Pancreas (tissue), 10 donors: ENCODE results near the gene ST6GALNAC3. TPM values are rescaled to one million over a fixed set of nuclear protein-coding genes. Genes with fewer than 3 reads are reported as not detected.

ENCODE experiments used
- ATAC-seq, 4 donors: fragments of 200-7000 bp; cut with Tn5 transposase; one replicate each; pipeline versions ENCODE4 v1.8.0 to v1.9.1; 2020; ENCODE audit warnings: mild to moderate bottlenecking in 4 of 4, moderate library complexity in 4 of 4
- DNase-seq, 6 donors: peaks; one replicate each; pipeline ENCODE4 v3.0.0-alpha.2; 2020
- FAIRE-seq: peaks from 2 replicates; lab custom pipeline; 2012; peaks lifted over from hg19 to GRCh38; lab: Jason Lieb, UNC
- H3K27ac ChIP-seq, 4 donors: fragments of 200-600 bp; sonication (generic); 1 replicate in 3 of 4; 2 replicates in 1 of 4; pipeline versions ENCODE4 v1.5.0 to v1.8.0; 2020
- H3K27me3 ChIP-seq, 4 donors: fragments of 200-600 bp; one replicate each; pipeline ENCODE4 v1.8.0; 2021
- H3K36me3 ChIP-seq, 3 donors: fragments of 200-600 bp; sonication (generic) in 1 of 3; one replicate each; pipeline versions ENCODE4 v1.5.0 to v1.8.0; 2020 to 2021
- H3K4me1 ChIP-seq, 3 donors: fragments of 200-600 bp; one replicate each; pipeline ENCODE4 v1.8.0; 2021
- H3K4me3 ChIP-seq, 4 donors: fragments of 200-600 bp; sonication (generic) in 2 of 4; one replicate each; pipeline versions ENCODE4 v1.5.0 to v1.8.0; 2020 to 2021
- H3K9me3 ChIP-seq, 4 donors: fragments of 200-600 bp; one replicate each; pipeline ENCODE4 v1.8.0; 2021
- WGBS, 2 donors: extraction: QIAGEN DNeasy Blood & Tissue Kit; methylation state at CpG; one replicate each; pipeline ENCODE4 v1.1.7; 2013; 5-methylcytosine and 5-hydroxymethylcytosine counted together
- intact Hi-C, 3 donors: fragments of 100-400 bp; cut with DNase I; formaldehyde crosslinking; loops; one replicate each; pipeline versions ENCODE4 v1.11.1 to v1.14.2; 2022
- polyA plus RNA-seq, 2 donors: library from polyadenylated mRNA; stranded (reverse); fragments of 200-250 nt; gene quantifications; one replicate each; pipeline ENCODE4 v1.2.3, GENCODE V29; 2013
- total RNA-seq, 6 donors: library from RNA; stranded (reverse); fragmentation: NEBNext Ultra II Directional in 4 of 6; extraction: Animal tissue kit (Norgen Biotek cat#: 25700) in 4 of 6; gene quantifications; one replicate each; pipeline versions ENCODE4 v1.2.1 to v1.2.4, GENCODE V29; 2021 to 2023
- TF ChIP-seq, protein P1 (sequence below), 4 donors: fragments of 200-600 bp; sonication (generic) in 3 of 4; IDR thresholded peaks; one replicate each; pipeline versions ENCODE4 v1.5.0 to v1.8.0; 2021; ENCODE audit warnings: antibody characterized with exemption in 4 of 4
- donor health status: healthy with polysubstance abuse.
- donor health status: DM: no; HTN: no; CAD: no; lungs with moderate emphysema.
- donor health status: DM: no; HTN: no; CAD: no.
- donor health status: control.
- donor health status: control.
- donor health status: Bipolar disorder and iron deficiency.
- donor health status: DM: yes; HTN: yes; CAD: no.
- donor health status: DM: no; HTN: no; CAD: no.
- donor health status: DM: no; HTN: no; CAD: no.
- donor health status: DM: yes; HTN: yes; CAD: no.

ST6GALNAC3 gene
- total and polyA plus RNA-seq, 8 donors = 0.35 to 2.0 (median 0.80) TPM

DNA sequence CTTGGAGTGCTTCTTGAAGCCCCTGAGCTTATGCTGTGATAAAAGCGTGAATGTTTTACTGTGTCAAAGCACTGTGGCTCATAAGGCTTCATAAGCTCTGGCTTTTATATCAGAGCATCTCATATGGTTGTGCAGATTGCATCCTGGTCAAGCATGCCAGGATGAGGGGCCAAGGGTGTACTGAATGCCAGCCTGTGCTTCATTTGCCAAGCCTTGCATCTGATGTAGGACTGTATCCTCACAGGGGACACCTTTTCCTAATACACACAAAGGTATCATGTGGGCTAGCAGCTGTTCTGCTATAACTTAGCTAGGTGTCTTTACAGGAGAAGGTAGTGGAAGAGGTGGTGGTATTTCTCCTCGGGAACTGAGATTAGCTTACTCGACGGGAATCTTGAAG is 134.7 kb downstream of the ST6GALNAC3 start:
- ATAC-seq = no peak
- no peak for DNase-seq
- Histone ChIP-seq H3K36me3 (no peaks in the 10 kb centered on the region), H3K9me3 (no peaks in the 10 kb centered on the region), H3K27me3 (no peaks in the 10 kb centered on the region), H3K4me3 (no peak overlapping the region), H3K27ac (no peak overlapping the region), H3K4me1 (no peaks in the 10 kb centered on the region)
- TF ChIP-seq, protein P1, sequence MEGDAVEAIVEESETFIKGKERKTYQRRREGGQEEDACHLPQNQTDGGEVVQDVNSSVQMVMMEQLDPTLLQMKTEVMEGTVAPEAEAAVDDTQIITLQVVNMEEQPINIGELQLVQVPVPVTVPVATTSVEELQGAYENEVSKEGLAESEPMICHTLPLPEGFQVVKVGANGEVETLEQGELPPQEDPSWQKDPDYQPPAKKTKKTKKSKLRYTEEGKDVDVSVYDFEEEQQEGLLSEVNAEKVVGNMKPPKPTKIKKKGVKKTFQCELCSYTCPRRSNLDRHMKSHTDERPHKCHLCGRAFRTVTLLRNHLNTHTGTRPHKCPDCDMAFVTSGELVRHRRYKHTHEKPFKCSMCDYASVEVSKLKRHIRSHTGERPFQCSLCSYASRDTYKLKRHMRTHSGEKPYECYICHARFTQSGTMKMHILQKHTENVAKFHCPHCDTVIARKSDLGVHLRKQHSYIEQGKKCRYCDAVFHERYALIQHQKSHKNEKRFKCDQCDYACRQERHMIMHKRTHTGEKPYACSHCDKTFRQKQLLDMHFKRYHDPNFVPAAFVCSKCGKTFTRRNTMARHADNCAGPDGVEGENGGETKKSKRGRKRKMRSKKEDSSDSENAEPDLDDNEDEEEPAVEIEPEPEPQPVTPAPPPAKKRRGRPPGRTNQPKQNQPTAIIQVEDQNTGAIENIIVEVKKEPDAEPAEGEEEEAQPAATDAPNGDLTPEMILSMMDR (IDR thresholded peaks at IDR 0.05) = no peak
- WGBS, 2 donors = 80 to 84% methylated on average over 4 of the region's 4 CpGs
- intact Hi-C loops = no loop called here
- FAIRE-seq = no peak

DNA sequence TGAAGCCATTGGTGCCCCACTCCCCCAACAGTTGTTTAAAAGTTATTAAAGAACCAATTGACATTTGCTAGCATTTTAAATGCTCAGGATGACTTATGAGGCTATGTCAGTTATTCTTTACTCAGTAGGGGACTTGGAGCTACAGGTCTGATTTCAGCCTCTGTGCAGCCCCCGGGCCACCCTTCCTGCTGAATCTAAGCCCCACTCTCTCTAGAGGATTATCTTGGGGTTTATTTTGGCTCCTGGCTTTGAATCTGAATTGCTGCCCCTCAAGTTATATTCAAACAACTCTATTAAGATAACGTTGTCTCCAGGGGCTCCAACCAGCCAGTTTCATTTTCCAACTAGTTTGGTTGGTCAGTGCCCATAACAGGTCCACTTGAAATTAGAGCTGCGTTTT is 135.1 kb downstream of the ST6GALNAC3 start:
- TF ChIP-seq, protein P1 (IDR thresholded peaks at IDR 0.05) = no peak
- no peak for FAIRE-seq
- ATAC-seq = no peak
- Histone ChIP-seq H3K27ac (no peak overlapping the region), H3K4me1 (no peaks in the 10 kb centered on the region), H3K4me3 (no peak overlapping the region), H3K27me3 (no peaks in the 10 kb centered on the region), H3K9me3 (no peaks in the 10 kb centered on the region), H3K36me3 (no peaks in the 10 kb centered on the region)
- 58 to 65% methylated on average over 3 of the region's 3 CpGs for WGBS, 2 donors
- intact Hi-C loops = no loop called here
- DNase-seq = no peak

DNA sequence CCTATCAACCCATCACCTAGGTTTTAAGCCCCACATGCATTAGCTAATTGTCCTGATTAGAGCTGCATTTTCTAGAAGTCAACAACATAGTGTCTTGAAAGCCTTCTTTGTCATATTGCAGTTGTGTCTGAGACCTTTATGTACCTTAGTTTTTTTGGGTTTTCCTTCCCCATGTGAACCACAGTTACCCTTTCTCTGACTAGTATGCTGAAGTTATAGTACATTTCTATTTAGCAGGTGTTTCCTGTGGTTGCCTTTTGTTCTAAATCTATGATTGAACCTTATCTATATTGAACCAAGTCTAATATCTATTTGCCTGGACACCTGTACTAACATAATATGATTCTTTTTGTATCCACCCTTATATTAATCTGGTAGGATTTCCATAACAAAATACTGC is 135.6 kb downstream of the ST6GALNAC3 start:
- Histone ChIP-seq H3K36me3 (no peaks in the 10 kb centered on the region), H3K4me1 (no peaks in the 10 kb centered on the region), H3K27ac (no peak overlapping the region), H3K27me3 (no peaks in the 10 kb centered on the region), H3K9me3 (no peaks in the 10 kb centered on the region), H3K4me3 (no peak overlapping the region)
- intact Hi-C loops = no loop called here
- DNase-seq = no peak
- TF ChIP-seq, protein P1 (IDR thresholded peaks at IDR 0.05) = no peak
- ATAC-seq = no peak
- FAIRE-seq = no peak

DNA sequence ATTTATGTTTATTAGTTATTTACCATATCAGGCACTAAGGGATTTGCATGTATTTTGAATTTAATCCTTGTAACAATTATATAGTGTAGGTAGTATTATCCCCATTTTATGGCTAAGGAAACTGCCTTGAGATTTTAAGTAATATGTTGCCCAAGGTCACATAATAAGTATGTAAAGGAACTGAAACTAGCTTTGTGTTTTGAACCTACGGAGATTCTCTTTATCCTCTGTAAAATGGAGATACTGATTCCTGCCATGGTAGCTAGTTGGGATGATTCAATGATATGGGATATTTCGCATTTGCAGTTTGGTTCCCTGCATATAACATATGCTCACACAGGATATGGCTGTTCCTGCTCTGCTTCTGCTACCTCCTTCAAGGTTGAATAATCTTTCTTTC is 144.3 kb downstream of the ST6GALNAC3 start:
- TF ChIP-seq, protein P1 (IDR thresholded peaks at IDR 0.05) = no peak
- intact Hi-C loops = no loop called here
- ATAC-seq = no peak
- 63 to 86% methylated on average over 2 of the region's 2 CpGs for WGBS, 2 donors
- no peak for DNase-seq
- Histone ChIP-seq H3K27me3 (no peaks in the 10 kb centered on the region), H3K36me3 (no peaks in the 10 kb centered on the region), H3K9me3 (no peaks in the 10 kb centered on the region), H3K4me3 (no peak overlapping the region), H3K27ac (no peak overlapping the region), H3K4me1 (no peaks in the 10 kb centered on the region)
- no peak for FAIRE-seq

DNA sequence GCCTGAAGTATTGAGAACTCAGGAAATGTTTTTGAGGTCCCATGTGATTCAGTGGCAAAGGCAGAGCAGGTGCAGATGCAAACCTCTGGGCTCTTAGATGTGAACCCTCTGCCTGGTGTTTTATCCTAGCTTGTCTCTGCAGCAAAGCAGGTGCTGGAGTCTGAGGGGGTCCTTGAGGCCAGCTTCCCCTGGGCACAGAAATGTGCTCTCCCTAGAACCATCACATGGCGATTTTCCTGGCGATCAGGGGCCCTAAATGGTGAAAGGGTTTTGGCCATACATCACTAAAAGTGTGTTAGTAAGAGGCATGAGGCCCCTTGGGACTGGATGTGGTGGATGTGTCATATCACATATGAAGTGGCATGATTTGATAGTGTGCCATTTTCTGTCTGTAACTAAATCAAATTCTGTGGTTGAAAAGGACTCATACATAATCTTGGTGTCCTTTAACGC is 144.8 kb downstream of the ST6GALNAC3 start:
- no peaks in the 10 kb centered on the region for H3K9me3 ChIP-seq
- WGBS, 2 donors = 69 to 84% methylated on average over 3 of the region's 3 CpGs
- no peak for FAIRE-seq
- no peaks in the 10 kb centered on the region for H3K36me3 ChIP-seq
- TF ChIP-seq, protein P1 (IDR thresholded peaks at IDR 0.05) = no peak
- no peak for ATAC-seq
- intact Hi-C loops = no loop called here
- DNase-seq = no peak
- no peaks in the 10 kb centered on the region for H3K4me1 ChIP-seq
- no peak overlapping the region for H3K27ac ChIP-seq
- no peaks in the 10 kb centered on the region for H3K27me3 ChIP-seq
- H3K4me3 ChIP-seq = no peak overlapping the region
